B cell (primary cell): Measurements from ENCODE around the gene USP7. TPM values are rescaled to one million over a fixed set of nuclear protein-coding genes. Genes with fewer than 3 reads are reported as not detected.

ENCODE experiments used
- ATAC-seq: fragments of 200-7000 bp; cut with Tn5 transposase; one replicate; pipeline ENCODE4 v1.10.0; 2021; ENCODE audit warnings: low read depth, mild to moderate bottlenecking, moderate number of reproducible peaks, moderate library complexity
- CTCF ChIA-PET: fragments of 350-600 bp; sonication (Branson Sonifier 250); formaldehyde crosslinking; loops from one replicate; lab custom pipeline; 2021; ENCODE audit warnings: antibody characterized with exemption, inconsistent platforms; lab: Charles Lee
- POLR2A ChIA-PET: fragments of 350-600 bp; sonication (Branson Sonifier 250); formaldehyde crosslinking; loops from one replicate; lab custom pipeline; 2021; ENCODE audit warnings: antibody characterized with exemption; lab: Charles Lee
- DNase-seq: peaks from one replicate; pipeline ENCODE4 v3.0.0; 2013
- H2AFZ ChIP-seq: 2 replicates; pipeline ENCODE4 v1.6.1; 2012; ENCODE audit warnings: mild to moderate bottlenecking, low read depth, low read length; ENCODE audit not compliant: insufficient read depth, poor library complexity, severe bottlenecking
- H3K27ac ChIP-seq, 2 donors: 1 replicate in 1 of 2; 2 replicates in 1 of 2; pipeline ENCODE4 v1.5.1; 2012 to 2013; ENCODE audit warnings: low read length in 2 of 2, mild to moderate bottlenecking in 2 of 2, moderate library complexity in 1 of 2
- H3K27me3 ChIP-seq, 4 experiments: fragments of 200-600 bp in 1 of 4; sonication (generic) in 1 of 4; replicated peaks in 1 of 4; 1 replicate in 2 of 4; 2 replicates in 2 of 4; pipeline versions ENCODE4 v1.6.1 to v1.7.0; 2013 to 2016; ENCODE audit warnings: low read length in 3 of 4, mild to moderate bottlenecking in 2 of 4, mixed read lengths in 1 of 4, moderate library complexity in 1 of 4; ENCODE audit not compliant: insufficient read depth in 4 of 4, control insufficient read depth in 3 of 4; ENCODE audit errors: control extremely low read depth in 1 of 4
- H3K36me3 ChIP-seq, 2 experiments: replicated peaks in 1 of 2; 1 replicate in 1 of 2; 2 replicates in 1 of 2; pipeline versions ENCODE4 v1.6.1 to v1.7.1; 2013; ENCODE audit warnings: low read length in 1 of 2; ENCODE audit not compliant: insufficient read depth in 2 of 2, control insufficient read depth in 1 of 2; ENCODE audit errors: control extremely low read depth in 1 of 2, extremely low read depth in 1 of 2
- H3K4me1 ChIP-seq, 2 donors: fragments of 200-600 bp in 1 of 2; sonication (generic) in 1 of 2; 1 replicate in 1 of 2; 2 replicates in 1 of 2; pipeline versions ENCODE4 v1.5.1 to v1.6.1; 2013 to 2017; ENCODE audit warnings: low read length in 2 of 2; ENCODE audit not compliant: control insufficient read depth in 2 of 2, insufficient read depth in 2 of 2
- H3K4me2 ChIP-seq: replicated peaks from 2 replicates; pipeline ENCODE3; 2012; ENCODE audit warnings: mild to moderate bottlenecking, low read depth, low read length; ENCODE audit not compliant: poor library complexity, severe bottlenecking
- H3K4me3 ChIP-seq, 5 experiments: fragments of 200-600 bp in 1 of 5; sonication (generic) in 1 of 5; 1 replicate in 3 of 5; 2 replicates in 2 of 5; pipeline versions ENCODE4 v1.5.1 to v1.7.0; 2011 to 2016; ENCODE audit warnings: low read length in 4 of 5, mild to moderate bottlenecking in 4 of 5, low read depth in 2 of 5, control low read depth in 1 of 5, moderate library complexity in 1 of 5; ENCODE audit not compliant: insufficient read depth in 1 of 5; ENCODE audit errors: control extremely low read depth in 1 of 5, extremely low read depth in 1 of 5
- H3K79me2 ChIP-seq: fragments of 200-600 bp; sonication (generic); one replicate; pipeline ENCODE4 v1.6.0; 2016; ENCODE audit warnings: low read length; ENCODE audit not compliant: control insufficient read depth, insufficient read depth
- H3K9ac ChIP-seq: fragments of 200-600 bp; sonication (generic); 2 replicates; pipeline ENCODE4 v1.6.1; 2017; ENCODE audit warnings: mild to moderate bottlenecking, low read length, moderate library complexity
- H3K9me3 ChIP-seq, 3 donors: one replicate each; pipeline versions ENCODE4 v1.6.1 to v1.7.1; 2013; ENCODE audit warnings: low read length in 2 of 3; ENCODE audit not compliant: control insufficient read depth in 2 of 3, insufficient read depth in 1 of 3; ENCODE audit errors: control extremely low read depth in 1 of 3
- H4K20me1 ChIP-seq: 2 replicates; pipeline ENCODE4 v1.6.0; 2012; ENCODE audit warnings: mild to moderate bottlenecking, low read length; ENCODE audit not compliant: insufficient read depth, control insufficient read depth, poor library complexity, severe bottlenecking
- H3K27ac Mint-ChIP-seq: one replicate; pipeline ENCODE4 v1.8.0; 2021; ENCODE audit warnings: mixed read lengths
- H3K27me3 Mint-ChIP-seq: one replicate; pipeline ENCODE4 v1.8.0; 2021; ENCODE audit warnings: mixed read lengths
- H3K4me1 Mint-ChIP-seq: one replicate; pipeline ENCODE4 v1.8.0; 2021; ENCODE audit warnings: mixed read lengths
- H3K4me3 Mint-ChIP-seq: one replicate; pipeline ENCODE4 v1.8.0; 2021; ENCODE audit warnings: mixed read lengths
- H3K9me3 Mint-ChIP-seq: one replicate; pipeline ENCODE4 v1.8.0; 2022; ENCODE audit warnings: mixed read lengths; ENCODE audit not compliant: insufficient read depth
- CTCF ChIP-seq: fragments of 200-600 bp; IDR thresholded peaks from one replicate; pipeline ENCODE4 v1.8.0; 2022; ENCODE audit warnings: antibody characterized with exemption, mild to moderate bottlenecking
- EZH2 ChIP-seq: IDR thresholded peaks from 2 replicates; pipeline ENCODE4 v1.6.1; 2012; ENCODE audit warnings: borderline replicate concordance, low read depth, mild to moderate bottlenecking, moderate library complexity, low read length; ENCODE audit not compliant: insufficient read depth, poor library complexity, severe bottlenecking
- WGBS: methylation state at CpG from one replicate; pipeline ENCODE4 v1.1.5; 2013; ENCODE audit warnings: missing lambda C conversion rate; ENCODE audit not compliant: insufficient coverage; 5-methylcytosine and 5-hydroxymethylcytosine counted together
- intact Hi-C: fragments of 100-400 bp; cut with micrococcal nuclease; formaldehyde crosslinking; loops from one replicate; pipeline ENCODE4 v1.10.0; 2022
- polyA plus RNA-seq: library from polyadenylated mRNA; depleted of rRNA; stranded (reverse); fragments of >200 nt; gene quantifications from 2 replicates; pipeline ENCODE4 v1.2.3, GENCODE V29; 2012
- total RNA-seq, 2 donors: library from RNA; stranded (reverse); fragments of 120-200 nt in 1 of 2; gene quantifications; 1 replicate in 1 of 2; 2 replicates in 1 of 2; pipeline versions ENCODE4 v1.2.3 to v1.2.4, GENCODE V29; 2013 to 2022

USP7 gene
- total and polyA plus RNA-seq, 2 donors (not counting 1 experiment from before 2014, with no cell fraction given): 27.4 to 223 TPM

GRCh38 chr16:8853611-8854010 lies 110.1 kb downstream of the USP7 start:
- Histone ChIP-seq H3K4me1 (peaks cover 7 to 9% of the 10 kb centered on the region in 2 donors), H3K9me3 (no peaks in the 10 kb centered on the region), H4K20me1 (peaks cover 14% of the 10 kb centered on the region), H3K27ac (no peak overlapping the region), H3K4me3 (no peak overlapping the region), H3K27me3 (no peaks in the 10 kb centered on the region), H3K79me2 (peaks cover 4% of the 10 kb centered on the region), H3K9ac (no peak overlapping the region), H3K36me3 (peaks cover 0 to 34% of the 10 kb centered on the region in 2 experiments), H2AFZ (no peak overlapping the region), H3K4me2 (no peak overlapping the region)
- intact Hi-C loops: no loop called here
- H3K4me3 Mint-ChIP-seq: no peak overlapping the region
- no peaks in the 10 kb centered on the region for H3K9me3 Mint-ChIP-seq
- ATAC-seq (no peak), DNase-seq (no peak)
- no peak for TF ChIP-seq EZH2
- no peak for TF ChIP-seq CTCF
- no peaks in the 10 kb centered on the region for H3K27me3 Mint-ChIP-seq
- ChIA-PET CTCF (interaction anchor here (3.1 kb wide), 1 partner anchor 26 kb away, joined by 12 read pairs; no protein-coding TSS in a partner anchor), POLR2A (no interaction called here)
- WGBS: 92% methylated on average over 6 of the region's 7 CpGs
- no peak overlapping the region for H3K27ac Mint-ChIP-seq
- H3K4me1 Mint-ChIP-seq: peaks cover 22% of the 10 kb centered on the region

- Mint-ChIP-seq H3K27ac (no peak overlapping the region), H3K27me3 (no peaks in the 10 kb centered on the region), H3K4me1 (peaks cover 22% of the 10 kb centered on the region), H3K9me3 (no peaks in the 10 kb centered on the region), H3K4me3 (no peak overlapping the region)
- intact Hi-C loops: no loop called here
- Histone ChIP-seq H2AFZ (no peak overlapping the region), H4K20me1 (peaks cover 9% of the 10 kb centered on the region), H3K27me3 (no peaks in the 10 kb centered on the region), H3K79me2 (peaks cover 2% of the 10 kb centered on the region), H3K9ac (no peak overlapping the region), H3K9me3 (no peaks in the 10 kb centered on the region), H3K27ac (no peak overlapping the region), H3K4me2 (no peak overlapping the region), H3K36me3 (peaks cover 0 to 31% of the 10 kb centered on the region in 2 experiments), H3K4me1 (peaks cover 7 to 9% of the 10 kb centered on the region in 2 donors), H3K4me3 (no peak overlapping the region)
- WGBS: 99% methylated on average over 5 of the region's 7 CpGs
- ATAC-seq: no peak
- POLR2A ChIA-PET: no interaction called here
- TF ChIP-seq CTCF (no peak), EZH2 (no peak)
- CTCF ChIA-PET: interaction anchor here (1.0 to 2.0 kb wide), 2 partner anchors 20 to 27 kb away, joined by 3 to 10 read pairs; no protein-coding TSS in a partner anchor
- no peak for DNase-seq
Measured at GRCh38 chr16:8853150-8853549, 110.6 kb downstream of the USP7 start.
